ENCODE results near the gene MRE11.

DNA sequence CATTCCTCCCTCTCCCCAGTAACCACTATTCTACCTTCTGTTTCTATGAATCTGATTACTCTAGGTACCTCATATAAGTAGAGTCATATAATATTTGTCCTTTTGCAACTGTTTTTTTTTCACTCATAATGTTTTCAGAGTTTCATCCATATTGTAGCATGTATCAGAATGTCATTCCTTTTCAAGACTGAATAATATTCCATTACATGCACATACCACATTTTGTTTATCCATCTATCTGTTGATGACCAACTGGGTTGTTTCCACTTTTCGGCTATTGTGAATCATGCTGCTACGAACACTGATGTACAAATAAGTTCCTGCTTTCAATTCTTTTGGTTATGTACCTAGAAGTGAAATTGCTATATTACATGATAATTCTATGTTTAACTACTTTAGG lies 40.7 kb downstream of the MRE11 start:
- TF ChIP-seq EZH2 (IDR thresholded peaks at IDR 0.05; ENCODE audit: low read length), result no peak
- no peak for TF ChIP-seq CTCF (optimal IDR thresholded peaks at IDR 0.05 in 1 of 3, IDR thresholded peaks at IDR 0.05 in 1 of 3, conservative IDR thresholded peaks at IDR 0.05 in 1 of 3; ENCODE audit: extremely low read depth in 1 of 3, insufficient read depth in 2 of 3, low read length in 3 of 3)
